NCI-H2081 (cell line): ENCODE measurements around the gene UBALD2.
"Not testable (repeated sequence)": the region's sequence is repeated elsewhere in the genome, so short reads cannot be mapped to it uniquely, and the experiment has no call there.

Source experiments
- DNase-seq, 2 experiments: peaks; one replicate each; lab custom pipeline; 2025; lab: John Stamatoyannopoulos, UW

The UBALD2 gene

DNA sequence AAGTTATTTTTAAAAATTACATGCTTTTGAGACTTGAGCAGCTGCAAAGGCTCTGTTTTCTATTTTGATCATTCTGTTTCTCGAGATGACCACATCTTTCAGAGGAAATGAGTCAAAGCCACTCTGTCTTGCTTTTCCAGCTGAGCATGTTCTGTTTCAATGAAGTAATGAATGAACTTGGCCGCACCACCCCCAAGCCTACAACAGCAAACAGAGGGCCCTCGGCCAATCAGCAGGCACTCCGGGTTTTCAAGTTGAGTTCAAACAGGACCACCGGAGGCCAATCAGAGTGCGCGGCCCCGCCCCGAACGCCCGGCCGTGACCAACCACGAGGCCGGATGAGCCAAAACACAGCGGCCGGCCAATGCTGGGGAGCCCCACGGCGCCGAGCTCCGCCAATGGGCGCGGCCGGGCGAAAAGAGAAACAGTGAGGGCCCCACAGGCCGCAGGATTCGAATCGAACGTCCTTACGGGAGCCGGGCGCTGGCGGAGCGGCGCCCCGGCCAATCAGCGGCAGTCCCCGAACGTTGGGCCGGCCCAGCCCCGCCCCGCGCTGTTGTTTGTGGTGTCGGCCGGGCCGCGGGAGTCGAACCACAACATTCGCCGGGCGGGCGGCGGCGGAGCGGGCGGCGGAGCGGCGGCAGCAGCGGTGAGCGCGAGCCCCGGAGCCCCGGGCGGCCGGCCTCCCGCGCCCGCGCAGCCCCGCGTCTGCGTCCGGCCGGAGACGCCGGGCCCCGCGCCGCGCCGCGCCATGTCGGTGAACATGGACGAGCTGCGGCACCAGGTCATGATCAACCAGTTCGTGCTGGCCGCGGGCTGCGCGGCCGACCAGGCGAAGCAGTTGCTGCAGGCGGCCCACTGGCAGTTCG is at the start of gene UBALD2:
UBALD2 (plus strand) TSS at position 594 of the 869 bp plus-strand sequence; CDS start at position 752, 158 bp downstream.
- peak; percentile 99 to 100 for DNase-seq

DNA sequence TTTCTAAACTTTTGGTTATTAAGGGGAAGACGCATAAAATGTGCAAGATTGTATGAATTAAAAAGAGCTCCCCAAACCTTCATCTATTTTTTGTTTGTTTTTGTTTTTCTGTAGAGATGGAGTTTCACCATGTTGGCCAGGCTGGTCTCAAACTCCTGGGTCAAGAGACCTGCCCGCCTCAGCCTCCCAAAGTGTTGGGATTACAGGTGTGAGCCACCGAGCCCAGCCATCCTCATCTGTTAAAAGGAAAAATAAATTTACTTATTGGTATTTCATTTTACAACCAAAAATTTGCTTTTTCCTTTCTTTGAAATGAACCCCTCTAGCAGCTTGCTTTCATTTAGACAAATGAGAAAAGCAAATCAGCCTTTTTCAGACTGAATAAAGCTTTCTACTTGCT is 48.1 kb upstream of the UBALD2 start:
- no peak for DNase-seq

DNA sequence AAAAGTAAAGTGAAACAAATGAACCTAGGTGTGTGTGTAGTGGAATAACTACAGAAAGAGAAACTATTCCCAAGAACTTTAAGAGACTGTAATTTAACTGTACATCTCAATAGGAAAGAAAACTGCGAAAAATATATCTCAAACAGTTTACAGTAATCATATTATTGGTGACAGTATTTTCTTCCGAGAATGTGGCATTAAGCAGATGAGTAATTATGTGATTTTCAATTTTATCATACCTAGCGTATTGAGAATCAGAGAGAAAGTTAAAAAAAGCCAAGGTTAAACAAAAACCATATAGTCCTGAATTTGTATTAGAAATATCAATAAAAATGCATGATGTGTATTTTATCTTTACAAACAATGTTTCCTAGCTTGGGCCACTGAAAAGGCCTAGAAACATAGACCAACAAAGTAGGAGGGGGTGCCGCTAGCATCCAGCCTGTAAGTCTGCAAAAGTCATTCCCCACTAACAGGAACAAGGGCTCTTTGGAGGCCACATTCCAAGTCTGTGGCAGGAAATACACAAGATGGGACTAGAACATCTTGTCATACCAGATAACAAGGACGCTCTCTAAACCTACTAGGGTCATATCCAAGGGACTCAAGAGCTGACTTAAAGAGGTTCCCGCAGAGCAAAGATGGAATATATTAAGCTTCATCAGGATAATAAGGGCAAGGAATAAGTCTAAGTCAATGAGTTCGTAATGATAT is 45.3 kb upstream of the UBALD2 start:
- DNase-seq: no peak

DNA sequence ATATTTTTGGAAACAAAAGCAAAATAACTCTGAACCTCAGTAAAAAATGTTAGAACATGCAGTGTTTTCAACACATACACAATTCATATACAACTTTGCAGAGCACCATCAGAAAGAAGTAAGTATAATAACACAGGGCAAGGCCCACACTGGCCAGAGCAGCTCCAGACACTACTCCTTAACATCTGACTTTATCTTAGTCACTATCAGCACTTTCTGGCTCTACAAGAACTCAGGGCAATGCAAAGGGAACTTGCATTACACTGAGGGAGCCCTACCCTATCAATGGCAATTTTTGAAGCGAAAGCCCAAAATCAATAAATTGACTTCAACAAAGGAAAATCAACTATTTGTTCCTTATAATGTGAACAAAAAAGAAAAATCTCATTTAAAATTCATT is 41.3 kb upstream of the UBALD2 start:
- DNase-seq: no peak

DNA sequence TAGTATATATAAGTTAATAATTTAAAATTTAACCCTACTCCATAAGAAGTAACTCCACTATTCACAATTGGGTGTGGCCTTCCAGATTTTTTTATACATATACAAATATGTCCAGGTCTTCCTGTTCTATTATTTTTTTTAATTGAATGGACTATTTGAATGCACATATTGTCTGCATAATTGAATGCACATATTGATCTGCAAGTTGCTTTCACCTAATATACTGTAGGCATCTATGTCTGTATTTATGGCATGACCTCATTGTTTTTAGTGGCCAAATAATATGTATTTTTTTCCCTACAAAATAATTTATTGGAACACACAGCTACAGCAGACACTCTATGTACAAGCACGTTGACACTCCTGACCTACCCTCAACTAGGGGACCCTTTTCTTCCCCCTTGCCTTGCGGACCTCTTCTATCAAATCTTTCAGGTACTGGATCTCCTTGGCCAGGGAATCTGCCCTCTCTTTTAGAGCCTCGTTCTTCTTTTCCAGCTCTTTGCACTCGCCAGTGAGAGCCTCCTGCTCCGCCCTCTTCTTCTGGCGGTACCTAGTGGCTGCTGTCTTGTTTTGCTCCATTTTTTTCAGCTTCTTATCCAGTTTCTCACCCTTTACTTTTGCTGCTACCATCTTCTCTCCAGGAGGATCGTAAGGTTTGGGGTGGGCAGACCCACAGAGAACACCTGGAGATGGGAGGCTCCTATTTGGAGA is 39.6 kb upstream of the UBALD2 start:
- not testable (repeated sequence) for DNase-seq

DNA sequence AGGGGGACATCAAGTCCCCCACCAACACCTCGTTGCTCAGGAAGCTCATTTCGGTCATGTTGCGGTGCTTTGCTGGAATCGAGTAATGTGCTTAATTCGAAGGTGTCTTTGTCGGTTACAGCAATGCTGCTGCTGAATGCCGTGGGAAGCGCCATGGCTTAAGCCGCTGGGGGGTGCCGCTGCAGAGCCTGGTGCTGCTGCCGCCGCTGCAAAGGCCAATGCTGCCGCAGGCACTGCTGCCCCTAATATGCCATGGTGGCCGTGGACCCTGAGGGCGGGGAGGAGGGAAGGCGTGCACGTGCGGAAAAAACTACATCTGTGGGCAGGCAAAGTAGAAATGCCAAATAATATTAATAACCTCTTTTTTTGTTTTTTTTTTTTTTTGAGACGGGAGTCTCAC is 38.4 kb upstream of the UBALD2 start:
- not testable (repeated sequence) for DNase-seq

DNA sequence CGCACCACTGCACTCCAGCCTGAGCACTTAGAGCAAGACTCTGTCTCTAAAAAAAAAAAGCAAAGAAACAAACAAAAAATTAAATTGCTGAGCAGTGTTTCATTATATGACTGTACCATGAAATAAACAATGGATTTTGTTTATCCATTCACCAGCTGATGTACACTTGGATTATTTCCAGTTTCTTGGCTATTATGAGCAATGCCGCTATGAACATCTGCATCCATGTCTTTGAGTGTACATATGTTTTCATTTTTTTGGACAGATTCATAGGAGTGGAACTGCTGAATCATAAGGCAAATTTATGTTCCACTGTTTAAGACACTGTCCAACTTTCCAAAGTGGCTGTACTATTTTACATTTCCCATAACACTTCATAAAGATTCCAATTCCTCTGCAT is 32.8 kb upstream of the UBALD2 start:
- no peak for DNase-seq

DNA sequence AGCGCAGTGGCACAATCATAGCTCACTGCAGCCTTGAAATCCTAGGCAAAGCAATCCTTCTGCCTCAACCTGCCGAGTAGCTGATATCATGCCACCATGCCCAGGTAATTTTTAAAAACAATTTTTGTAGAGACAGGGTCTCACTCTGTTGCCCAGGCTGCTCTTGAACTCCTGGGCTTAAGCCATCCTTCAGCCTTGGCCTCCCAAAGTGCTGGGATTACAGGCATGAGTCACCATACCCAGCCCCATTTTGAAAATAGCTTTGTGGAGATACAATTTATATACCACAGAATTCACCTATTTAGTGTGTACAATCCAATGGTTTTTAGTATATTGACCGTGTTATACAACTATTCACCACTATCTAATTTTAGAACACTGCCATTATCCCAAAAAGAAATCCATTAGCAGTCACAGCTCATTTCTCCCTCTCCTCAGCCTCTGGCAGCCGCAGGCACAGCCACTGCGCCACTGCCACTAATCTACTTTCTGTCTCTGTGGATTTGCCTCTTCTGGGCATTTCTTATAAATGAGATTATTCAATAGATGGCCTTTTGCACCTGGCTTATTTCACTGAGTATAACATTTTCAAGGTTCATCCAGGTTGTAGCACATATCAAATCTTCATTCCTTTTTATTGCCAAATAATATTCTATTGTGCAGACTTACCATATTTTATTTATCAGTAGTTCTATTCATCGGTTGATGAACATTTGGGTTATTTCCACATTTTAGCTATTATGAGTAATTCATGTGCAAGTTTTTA is 31.4 kb upstream of the UBALD2 start:
- DNase-seq: no peak

DNA sequence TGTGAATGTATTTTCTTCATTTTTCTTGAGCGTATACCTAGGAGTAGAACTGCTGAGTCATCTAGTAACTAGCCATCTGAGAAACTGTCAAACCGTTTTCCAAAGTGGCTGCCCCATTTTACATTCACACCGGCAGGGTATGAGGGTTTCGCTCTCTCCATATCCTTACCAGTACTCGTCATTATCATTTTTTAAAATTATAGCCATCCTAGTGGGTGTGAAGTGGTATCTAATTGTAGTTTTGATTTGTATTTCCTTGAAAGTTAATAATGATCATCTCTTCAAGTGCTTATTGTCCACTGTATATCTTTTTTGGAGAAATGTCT is 30.8 kb upstream of the UBALD2 start:
- DNase-seq: no peak

DNA sequence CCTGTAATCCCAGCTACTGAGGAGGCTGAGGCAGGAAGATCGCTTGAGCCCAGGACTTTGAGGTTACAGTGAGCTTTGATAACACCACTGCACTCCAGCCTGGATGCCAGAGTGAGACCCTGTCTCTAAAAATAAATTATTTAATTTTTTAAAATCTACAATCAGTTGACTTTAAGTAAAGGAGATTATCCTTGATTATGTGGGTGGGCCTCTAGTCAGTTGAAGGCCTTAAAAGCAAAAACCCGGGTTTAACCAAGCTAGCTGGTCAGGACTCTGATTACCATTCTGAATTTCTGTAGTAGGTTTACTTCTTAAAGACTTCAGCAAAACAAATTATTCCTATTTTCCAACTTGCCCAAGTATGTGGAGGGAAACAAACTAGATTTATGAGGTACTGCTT is 29.3 kb upstream of the UBALD2 start:
- no peak for DNase-seq

DNA sequence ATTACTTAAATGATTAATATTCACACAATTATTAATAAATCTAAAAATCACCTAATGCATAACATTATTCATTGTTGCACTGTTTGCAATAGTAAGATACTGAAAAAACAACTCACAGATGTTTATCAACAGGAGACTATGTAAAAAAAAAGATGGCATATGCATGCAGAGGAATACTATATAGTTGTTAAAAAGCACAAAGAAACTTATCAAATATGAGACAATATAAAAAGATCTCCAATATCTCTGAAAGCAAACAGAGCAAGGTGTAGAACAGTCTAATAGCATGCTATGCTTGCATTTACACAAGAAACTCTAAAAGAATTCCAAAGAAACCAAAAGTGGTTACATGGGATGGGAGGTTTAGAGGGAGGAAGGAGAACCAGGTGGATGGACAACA is 28.5 kb upstream of the UBALD2 start:
- no peak for DNase-seq

DNA sequence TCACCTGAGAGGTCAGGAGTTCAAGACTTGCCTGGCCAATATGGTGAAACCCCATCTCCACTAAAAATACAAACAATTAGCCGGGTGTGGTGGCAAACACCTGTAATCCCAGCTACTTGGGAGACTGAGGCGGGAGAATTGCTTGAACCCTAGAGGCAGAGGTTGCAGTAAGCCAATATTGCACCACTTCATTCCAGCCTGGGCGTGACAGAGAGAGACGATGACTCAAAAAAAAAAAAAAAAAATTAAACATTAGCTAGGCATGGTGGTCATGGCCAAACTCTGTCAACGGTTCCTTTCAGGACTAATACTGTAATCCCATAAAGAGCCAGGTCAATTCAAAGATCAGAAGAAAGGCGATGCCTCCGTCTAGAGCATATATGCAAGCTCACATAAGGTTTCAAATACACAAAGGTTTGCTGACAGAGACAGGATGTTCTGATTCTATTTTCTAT is 27.3 kb upstream of the UBALD2 start:
- DNase-seq: no peak

DNA sequence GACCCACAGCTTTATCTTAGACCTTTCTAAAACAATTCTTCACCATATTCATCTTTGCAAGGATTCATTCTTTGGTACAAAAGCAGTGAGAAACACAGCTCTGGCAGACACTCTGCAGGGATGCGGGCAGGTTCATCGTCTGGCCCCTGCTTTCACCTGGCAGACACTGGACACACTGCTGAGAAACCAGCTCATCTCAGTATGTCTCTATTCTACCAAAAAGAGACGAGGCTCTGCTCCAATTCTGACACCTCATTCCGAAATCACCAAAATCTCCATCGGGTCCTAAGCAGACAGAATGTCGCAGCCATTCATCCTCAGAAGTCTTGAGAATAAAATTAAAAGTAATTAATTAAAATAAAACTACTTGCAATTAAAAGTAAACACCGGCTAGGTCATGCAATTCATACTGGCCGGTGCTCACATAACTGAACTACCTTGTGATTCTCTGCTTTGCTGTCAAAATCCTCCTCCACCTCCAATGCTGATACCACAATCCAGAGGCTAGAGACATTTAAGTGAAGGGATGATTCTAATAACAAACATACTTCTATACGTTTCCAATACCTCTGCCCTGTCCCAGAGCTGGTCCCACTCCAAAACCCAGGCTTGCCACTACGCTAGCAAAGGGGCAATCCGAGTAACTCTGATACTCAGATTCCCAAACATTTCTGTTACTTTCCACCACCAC is 26.2 kb upstream of the UBALD2 start:
- DNase-seq: no peak

DNA sequence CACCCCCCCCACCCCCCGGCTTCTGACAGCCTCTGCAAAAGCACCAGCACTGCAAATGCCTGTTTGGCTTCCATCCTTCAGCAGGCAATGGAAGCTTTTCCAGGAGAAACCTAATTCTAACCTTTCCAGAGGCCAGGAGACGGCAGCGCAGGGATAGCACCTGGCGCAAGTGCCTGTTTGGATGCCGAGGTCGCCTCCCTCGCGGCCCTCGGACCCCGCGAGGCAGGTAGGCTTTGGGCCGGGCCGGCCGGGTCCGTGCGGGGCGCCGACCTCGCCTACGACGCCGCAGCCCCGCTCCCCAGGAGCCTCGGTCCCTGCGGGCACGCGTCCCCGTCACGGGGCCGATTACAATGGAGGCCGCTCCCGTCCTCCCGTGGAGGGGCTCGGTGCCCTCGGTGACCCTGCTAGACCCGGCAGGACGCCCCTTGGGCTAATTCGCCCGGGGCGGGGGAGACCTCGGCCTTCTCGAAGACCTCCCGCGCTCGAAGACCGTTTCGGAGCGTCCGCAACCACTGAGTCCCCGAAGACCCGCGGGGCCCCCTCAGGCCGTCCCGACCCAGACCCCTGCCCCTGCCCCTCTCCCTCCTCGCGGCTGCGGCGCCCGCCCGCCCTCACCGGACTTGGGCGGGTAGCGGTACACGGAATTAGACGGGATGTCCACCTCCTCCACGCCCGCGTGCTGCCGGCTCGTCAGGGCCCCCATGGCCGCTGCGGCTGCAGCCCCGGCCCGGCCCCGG is 25.4 kb upstream of the UBALD2 start:
- no peak for DNase-seq

DNA sequence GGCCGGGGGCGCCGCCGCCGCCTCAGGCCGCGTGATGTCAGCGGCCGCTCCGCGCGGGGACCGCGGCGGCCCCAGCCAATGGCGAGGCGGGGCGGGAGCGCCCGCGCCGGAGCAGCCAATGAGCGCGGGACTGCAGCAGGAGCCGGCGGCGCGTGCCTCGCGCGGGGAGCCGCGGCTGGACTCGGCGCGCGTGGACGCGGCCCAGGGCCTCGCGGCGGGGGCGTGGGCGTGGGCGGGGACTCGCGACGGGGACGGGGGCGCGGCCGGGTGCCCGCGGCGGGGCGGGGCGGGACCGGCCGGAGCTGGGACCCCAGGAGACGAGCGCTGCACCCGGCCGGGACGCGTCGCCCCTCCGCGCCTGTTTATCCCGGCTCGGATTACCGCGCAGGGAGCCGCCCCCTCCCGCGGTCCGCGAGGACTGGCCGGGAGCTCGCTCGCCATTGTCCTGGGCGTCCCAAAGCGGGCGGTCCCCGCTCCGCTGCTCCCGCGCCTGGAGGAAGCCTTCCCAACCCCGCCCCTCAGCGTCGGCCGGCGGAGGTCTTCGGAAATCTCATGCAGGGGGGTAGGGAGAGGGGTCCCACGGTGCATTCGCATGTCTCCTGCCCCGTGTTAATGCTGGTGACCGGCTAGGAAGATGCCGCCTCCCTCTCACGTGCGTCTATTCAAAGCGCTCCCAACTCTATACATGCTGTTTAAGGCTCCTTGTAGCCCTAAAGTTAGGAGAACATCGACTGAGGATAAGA is 24.5 kb upstream of the UBALD2 start, which contains the start of gene RNF157:
RNF157 (minus strand) TSS at position 33 of the 743 bp plus-strand sequence. CDS start 253 bp downstream, outside the sequence.
- peak; percentile 35 to 70 for DNase-seq

DNA sequence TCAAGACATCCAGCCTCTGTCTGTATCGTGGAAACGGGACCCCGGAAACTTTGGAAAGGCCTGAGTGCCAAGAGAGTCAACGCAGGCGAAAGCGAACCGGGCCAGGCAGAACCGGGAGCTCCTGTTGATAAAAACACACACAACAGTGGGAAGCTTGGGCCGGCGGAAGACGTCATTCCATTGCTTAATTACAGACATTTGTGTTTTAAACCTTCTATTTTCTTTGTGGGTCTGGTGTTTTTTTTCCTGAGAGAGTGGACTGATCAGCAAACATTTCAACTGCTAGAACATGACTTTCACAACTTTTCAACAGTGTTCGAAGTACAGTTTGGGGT is 24.0 kb upstream of the UBALD2 start:
- no peak for DNase-seq

DNA sequence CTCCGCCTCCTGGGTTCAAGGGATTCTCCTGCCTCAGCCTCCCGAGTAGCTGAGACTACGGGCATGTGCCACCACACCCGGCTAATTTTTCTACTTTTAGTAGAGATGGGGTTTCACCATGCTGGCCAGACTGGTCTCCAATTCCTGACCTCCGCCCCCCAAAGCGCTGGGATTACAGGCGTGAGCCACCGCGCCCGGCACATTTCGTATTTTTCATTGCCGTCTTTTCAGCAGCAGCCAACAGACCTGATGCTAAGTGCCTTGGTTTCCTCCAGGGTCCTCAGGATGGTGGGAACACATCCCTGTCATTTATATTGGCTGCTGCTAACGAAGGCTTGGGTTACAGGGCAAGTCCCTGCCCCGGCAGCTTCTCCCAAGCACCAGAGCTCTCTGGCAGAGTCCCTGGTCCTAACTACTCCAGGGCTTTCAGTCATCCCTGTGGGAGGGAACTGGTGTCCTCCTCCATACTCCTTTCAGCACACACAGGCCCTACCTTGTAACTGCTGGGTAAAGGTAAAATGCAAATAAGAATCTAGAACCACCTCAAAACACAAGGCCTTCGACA is 23.4 kb upstream of the UBALD2 start:
- DNase-seq: no peak

DNA sequence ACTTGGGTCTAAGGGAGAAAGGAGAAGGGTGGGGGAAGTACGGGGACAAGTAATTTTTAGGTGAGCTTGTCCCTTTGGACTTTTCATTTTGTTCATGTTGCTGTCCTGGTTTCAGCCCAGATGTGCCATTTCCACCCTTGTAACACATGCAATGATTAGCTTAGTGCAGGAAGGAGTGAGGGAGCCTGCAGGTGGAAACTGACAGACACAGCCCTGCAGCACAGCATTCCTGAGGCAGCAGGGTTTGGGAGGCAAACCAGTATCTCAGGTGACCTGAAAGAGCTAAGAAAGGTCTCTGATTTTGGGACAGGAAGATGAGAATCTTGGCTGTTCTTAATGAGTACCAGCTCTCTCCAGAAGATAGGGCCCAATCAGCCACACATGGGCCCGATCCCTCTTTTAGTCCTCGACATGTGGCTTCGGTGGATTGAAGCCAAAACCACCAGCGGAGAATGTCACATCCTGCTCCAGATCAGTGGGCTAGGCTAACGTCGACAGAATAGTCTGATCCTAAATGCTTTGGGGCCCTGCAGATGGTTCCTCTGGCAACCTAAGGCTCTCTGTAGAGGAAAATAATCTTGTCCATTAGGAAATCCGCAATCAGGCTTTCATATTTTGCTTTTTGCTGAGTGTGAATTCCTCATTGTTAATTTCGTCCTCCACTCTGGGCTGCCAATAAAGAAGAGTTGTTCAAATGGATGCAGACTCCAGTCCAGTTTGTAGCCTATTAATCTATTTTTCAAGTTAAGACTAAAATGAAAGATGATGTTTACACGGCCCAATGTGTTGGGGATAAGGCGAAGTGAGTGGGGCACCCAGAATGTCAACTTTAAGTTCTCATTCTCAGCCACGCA is 21.1 kb upstream of the UBALD2 start:
- DNase-seq: no peak

DNA sequence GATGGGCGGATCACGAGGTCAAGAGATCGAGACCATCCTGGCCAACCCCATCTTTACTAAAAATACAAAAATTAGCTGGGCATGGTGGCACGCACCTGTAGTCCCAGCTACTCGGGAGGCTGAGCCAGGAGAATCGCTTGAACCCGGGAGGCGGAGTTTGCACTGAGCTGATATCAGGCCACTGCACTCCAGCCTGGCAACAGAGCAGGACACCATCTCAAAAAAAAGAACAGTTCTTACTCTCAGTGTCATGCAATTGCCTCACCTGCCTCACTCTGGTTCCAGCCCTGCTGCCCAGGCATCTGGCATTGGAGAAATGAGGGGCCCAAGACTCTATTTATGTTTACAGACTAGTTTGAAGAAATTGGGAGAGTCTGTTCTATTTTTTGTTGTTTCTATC is 20.4 kb upstream of the UBALD2 start:
- DNase-seq: not testable (repeated sequence)
